Measurements from ENCODE around the gene KLK13.

DNA sequence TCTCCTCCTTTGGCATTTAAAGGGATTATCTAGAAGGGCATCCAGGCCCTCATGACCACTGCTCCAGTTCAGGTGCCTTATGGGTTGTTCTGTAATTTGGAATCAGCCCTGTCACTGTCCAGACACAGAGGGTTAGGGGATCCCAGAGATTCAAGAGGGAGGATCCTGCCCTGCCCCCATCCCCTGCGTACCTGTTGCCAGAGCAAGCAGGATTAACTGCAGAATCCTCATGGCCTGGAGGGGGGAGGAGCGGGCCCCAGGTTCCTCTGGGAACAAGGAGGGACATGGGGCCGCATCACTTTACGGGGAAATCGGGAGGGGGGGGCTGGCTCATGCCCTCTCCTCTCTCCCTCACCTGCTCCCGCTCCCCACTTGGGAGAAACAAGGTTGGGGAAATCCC is 39.5 kb downstream of the KLK13 start:
- TF ChIP-seq, protein P1, sequence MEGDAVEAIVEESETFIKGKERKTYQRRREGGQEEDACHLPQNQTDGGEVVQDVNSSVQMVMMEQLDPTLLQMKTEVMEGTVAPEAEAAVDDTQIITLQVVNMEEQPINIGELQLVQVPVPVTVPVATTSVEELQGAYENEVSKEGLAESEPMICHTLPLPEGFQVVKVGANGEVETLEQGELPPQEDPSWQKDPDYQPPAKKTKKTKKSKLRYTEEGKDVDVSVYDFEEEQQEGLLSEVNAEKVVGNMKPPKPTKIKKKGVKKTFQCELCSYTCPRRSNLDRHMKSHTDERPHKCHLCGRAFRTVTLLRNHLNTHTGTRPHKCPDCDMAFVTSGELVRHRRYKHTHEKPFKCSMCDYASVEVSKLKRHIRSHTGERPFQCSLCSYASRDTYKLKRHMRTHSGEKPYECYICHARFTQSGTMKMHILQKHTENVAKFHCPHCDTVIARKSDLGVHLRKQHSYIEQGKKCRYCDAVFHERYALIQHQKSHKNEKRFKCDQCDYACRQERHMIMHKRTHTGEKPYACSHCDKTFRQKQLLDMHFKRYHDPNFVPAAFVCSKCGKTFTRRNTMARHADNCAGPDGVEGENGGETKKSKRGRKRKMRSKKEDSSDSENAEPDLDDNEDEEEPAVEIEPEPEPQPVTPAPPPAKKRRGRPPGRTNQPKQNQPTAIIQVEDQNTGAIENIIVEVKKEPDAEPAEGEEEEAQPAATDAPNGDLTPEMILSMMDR (conservative IDR thresholded peaks at IDR 0.05; ENCODE audit: low read depth, low read length) = no peak
- no peak for TF ChIP-seq EZH2 (IDR thresholded peaks at IDR 0.05; ENCODE audit: borderline replicate concordance, low read depth, low read length, poor library complexity, severe bottlenecking)

All from A673 (cell line).